Parathyroid adenoma (tissue), 2 donors: ENCODE measurements around the gene ARHGAP12.
A peak's percentile ranks its signal among the peaks of the same experiment; 100 is the strongest.

Experiments
- H2AFZ ChIP-seq: fragments of 300-600 bp; sonication (generic); one replicate; pipeline ENCODE4 v1.7.0; 2017; ENCODE audit warnings: antibody characterized with exemption, mild to moderate bottlenecking
- H3K27ac ChIP-seq: fragments of 300-600 bp; sonication (generic); one replicate; pipeline ENCODE4 v1.7.0; 2017
- H3K27me3 ChIP-seq: fragments of 300-600 bp; sonication (generic); one replicate; pipeline ENCODE4 v1.7.0; 2017; ENCODE audit warnings: low read length; ENCODE audit not compliant: control insufficient read depth, insufficient read depth
- H3K36me3 ChIP-seq: fragments of 300-600 bp; sonication (generic); one replicate; pipeline ENCODE4 v1.7.0; 2017; ENCODE audit warnings: low read length; ENCODE audit not compliant: control insufficient read depth, insufficient read depth
- H3K4me1 ChIP-seq: fragments of 300-600 bp; sonication (generic); one replicate; pipeline ENCODE4 v1.7.0; 2017; ENCODE audit warnings: control low read depth
- H3K4me2 ChIP-seq: fragments of 300-600 bp; sonication (generic); one replicate; pipeline ENCODE4 v1.7.0; 2017; ENCODE audit warnings: low read length
- H3K4me3 ChIP-seq: fragments of 300-600 bp; sonication (generic); one replicate; pipeline ENCODE4 v1.7.0; 2017; ENCODE audit warnings: low read depth, low read length
- H3K79me2 ChIP-seq: fragments of 300-600 bp; sonication (generic); one replicate; pipeline ENCODE4 v1.7.0; 2017; ENCODE audit warnings: control low read depth
- H3K9ac ChIP-seq: fragments of 300-600 bp; sonication (generic); one replicate; pipeline ENCODE4 v1.7.0; 2017; ENCODE audit warnings: mild to moderate bottlenecking
- H3K9me3 ChIP-seq: fragments of 300-600 bp; sonication (generic); one replicate; pipeline ENCODE4 v1.7.0; 2017; ENCODE audit warnings: low read length; ENCODE audit not compliant: control insufficient read depth
- CTCF ChIP-seq: fragments of 300-600 bp; sonication (generic); IDR thresholded peaks from one replicate; pipeline ENCODE4 v1.7.0; 2017; ENCODE audit warnings: antibody characterized with exemption, mild to moderate bottlenecking
- donor health status: primary hyperparathyroidism.

ARHGAP12 gene

GRCh38 chr10:31912289-31912688, 16.3 kb downstream of the ARHGAP12 start:
- H3K36me3 ChIP-seq = no peaks in the 10 kb centered on the region
- no peaks in the 10 kb centered on the region for H3K9me3 ChIP-seq
- H3K27ac ChIP-seq = no peak overlapping the region
- peaks cover 20% of the 10 kb centered on the region for H3K79me2 ChIP-seq
- H3K4me3 ChIP-seq = no peak overlapping the region
- no peak for TF ChIP-seq CTCF
- H3K27me3 ChIP-seq = no peaks in the 10 kb centered on the region
- no peak overlapping the region for H2AFZ ChIP-seq
- no peak overlapping the region for H3K9ac ChIP-seq
- no peaks in the 10 kb centered on the region for H3K4me1 ChIP-seq
- no peak overlapping the region for H3K4me2 ChIP-seq

DNA sequence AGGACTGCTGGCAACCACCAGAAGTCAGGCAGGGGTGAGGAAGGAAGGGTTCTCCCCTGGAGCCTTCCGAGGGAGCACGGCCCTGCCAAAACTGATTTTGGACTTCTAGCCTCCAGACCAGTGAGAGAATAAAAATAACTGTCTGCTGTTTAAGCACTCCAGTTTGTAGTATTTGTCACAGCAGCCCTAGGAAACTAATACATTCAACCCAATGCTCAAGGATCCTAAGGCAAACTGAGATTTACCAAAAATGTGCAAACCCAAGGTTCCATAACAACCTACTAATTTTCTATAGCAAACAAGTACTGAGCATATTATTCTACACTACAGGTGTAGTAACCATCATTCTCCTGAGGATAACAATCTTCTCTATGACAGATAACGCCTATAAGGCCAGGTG, 18.6 kb downstream of the ARHGAP12 start:
- no peak overlapping the region for H3K27ac ChIP-seq
- H3K9ac ChIP-seq = no peak overlapping the region
- H3K36me3 ChIP-seq = no peaks in the 10 kb centered on the region
- H3K4me3 ChIP-seq = no peak overlapping the region
- H2AFZ ChIP-seq = no peak overlapping the region
- H3K79me2 ChIP-seq = peaks cover 18% of the 10 kb centered on the region
- peaks cover 3% of the 10 kb centered on the region for H3K4me1 ChIP-seq
- no peaks in the 10 kb centered on the region for H3K9me3 ChIP-seq
- H3K27me3 ChIP-seq = no peaks in the 10 kb centered on the region
- H3K4me2 ChIP-seq = no peak overlapping the region
- TF ChIP-seq CTCF = no peak

- no peak overlapping the region for H2AFZ ChIP-seq
- H3K4me2 ChIP-seq = peak overlapping the region; percentile 35
- H3K36me3 ChIP-seq = no peaks in the 10 kb centered on the region
- peak overlapping the region; percentile 24 for H3K4me3 ChIP-seq
- peaks cover 21% of the 10 kb centered on the region for H3K79me2 ChIP-seq
- no peaks in the 10 kb centered on the region for H3K9me3 ChIP-seq
- no peak for TF ChIP-seq CTCF
- H3K9ac ChIP-seq = no peak overlapping the region
- no peaks in the 10 kb centered on the region for H3K27me3 ChIP-seq
- peaks cover 3% of the 10 kb centered on the region for H3K4me1 ChIP-seq
- no peak overlapping the region for H3K27ac ChIP-seq
Measured at GRCh38 chr10:31908157-31908556, 20.5 kb downstream of the ARHGAP12 start.

DNA sequence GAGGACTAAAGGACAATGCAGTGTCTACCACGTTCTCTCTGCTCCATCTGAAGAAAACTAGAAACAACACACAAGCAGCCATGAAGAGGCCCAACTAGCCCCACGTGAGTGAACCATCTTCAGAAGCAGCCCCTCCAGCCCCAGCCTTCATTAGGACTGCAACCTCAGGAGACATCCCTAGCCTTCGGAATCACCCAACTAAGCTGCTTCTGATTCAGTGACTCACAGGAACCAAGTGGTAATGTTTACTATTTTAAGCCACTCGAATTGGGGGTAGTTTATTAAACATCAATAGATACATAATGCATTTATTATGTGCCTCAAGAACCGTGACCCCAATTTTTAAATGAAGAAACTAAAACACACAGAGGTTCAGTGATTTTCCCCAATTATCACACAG, 22.6 kb downstream of the ARHGAP12 start:
- Histone ChIP-seq H3K36me3 (no peaks in the 10 kb centered on the region), H3K79me2 (peaks cover 27% of the 10 kb centered on the region), H3K27ac (no peak overlapping the region), H3K4me3 (no peak overlapping the region), H3K27me3 (no peaks in the 10 kb centered on the region), H2AFZ (no peak overlapping the region), H3K4me2 (no peak overlapping the region), H3K4me1 (peaks cover 3% of the 10 kb centered on the region), H3K9ac (no peak overlapping the region), H3K9me3 (no peaks in the 10 kb centered on the region)
- TF ChIP-seq CTCF = no peak

GRCh38 chr10:31905586-31905985, 23.0 kb downstream of the ARHGAP12 start:
- no peak overlapping the region for H3K4me2 ChIP-seq
- no peaks in the 10 kb centered on the region for H3K36me3 ChIP-seq
- H3K4me1 ChIP-seq = peaks cover 3% of the 10 kb centered on the region
- no peaks in the 10 kb centered on the region for H3K9me3 ChIP-seq
- no peak overlapping the region for H3K4me3 ChIP-seq
- H2AFZ ChIP-seq = no peak overlapping the region
- peaks cover 32% of the 10 kb centered on the region for H3K79me2 ChIP-seq
- no peaks in the 10 kb centered on the region for H3K27me3 ChIP-seq
- no peak for TF ChIP-seq CTCF
- no peak overlapping the region for H3K27ac ChIP-seq
- H3K9ac ChIP-seq = no peak overlapping the region
